ENCODE measurements around the gene TRMU. TPM values are rescaled to one million over a fixed set of nuclear protein-coding genes. Genes with fewer than 3 reads are reported as not detected.

TRMU gene
- total and polyA plus RNA-seq, 2 experiments from 2014 or later, result 48.3 to 70.4 TPM

- no peak overlapping the region for H3K4me3 ChIP-seq
- no peak for ATAC-seq
- DNase-seq (ENCODE audit: low spot score), result no peak
- no peak overlapping the region for H3K4me2 ChIP-seq
- Mint-ChIP-seq H3K4me1 (peaks cover 9% of the 10 kb centered on the region), H3K9me3 (no peaks in the 10 kb centered on the region; the same call in 2 of the 3 replicates), H3K27ac (no peak overlapping the region), H3K27me3 (ENCODE audit: insufficient read depth, low read depth, poor library complexity) (peaks cover 4% of the 10 kb centered on the region), H3K36me3 (ENCODE audit: low read depth) (peaks cover 14% of the 10 kb centered on the region), H3K4me3 (no peak overlapping the region)
- H3K27me3 ChIP-seq (ENCODE audit: insufficient read depth), result no peaks in the 10 kb centered on the region
- peaks cover 4% of the 10 kb centered on the region; the same call in 1 of the 2 replicates for H3K4me1 ChIP-seq (ENCODE audit: insufficient read depth)
- no peaks in the 10 kb centered on the region for H3K36me3 ChIP-seq (ENCODE audit: insufficient read depth)
- no peaks in the 10 kb centered on the region for H3K9me2 ChIP-seq (ENCODE audit: insufficient read depth)
- no peak overlapping the region for H2AFZ ChIP-seq
- no peaks in the 10 kb centered on the region for H4K20me1 ChIP-seq (replicated peaks; ENCODE audit: insufficient read depth)
- TF ChIP-seq, protein P1, sequence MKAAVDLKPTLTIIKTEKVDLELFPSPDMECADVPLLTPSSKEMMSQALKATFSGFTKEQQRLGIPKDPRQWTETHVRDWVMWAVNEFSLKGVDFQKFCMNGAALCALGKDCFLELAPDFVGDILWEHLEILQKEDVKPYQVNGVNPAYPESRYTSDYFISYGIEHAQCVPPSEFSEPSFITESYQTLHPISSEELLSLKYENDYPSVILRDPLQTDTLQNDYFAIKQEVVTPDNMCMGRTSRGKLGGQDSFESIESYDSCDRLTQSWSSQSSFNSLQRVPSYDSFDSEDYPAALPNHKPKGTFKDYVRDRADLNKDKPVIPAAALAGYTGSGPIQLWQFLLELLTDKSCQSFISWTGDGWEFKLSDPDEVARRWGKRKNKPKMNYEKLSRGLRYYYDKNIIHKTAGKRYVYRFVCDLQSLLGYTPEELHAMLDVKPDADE (IDR thresholded peaks at IDR 0.05), result no peak
- TF ChIP-seq, protein P2, sequence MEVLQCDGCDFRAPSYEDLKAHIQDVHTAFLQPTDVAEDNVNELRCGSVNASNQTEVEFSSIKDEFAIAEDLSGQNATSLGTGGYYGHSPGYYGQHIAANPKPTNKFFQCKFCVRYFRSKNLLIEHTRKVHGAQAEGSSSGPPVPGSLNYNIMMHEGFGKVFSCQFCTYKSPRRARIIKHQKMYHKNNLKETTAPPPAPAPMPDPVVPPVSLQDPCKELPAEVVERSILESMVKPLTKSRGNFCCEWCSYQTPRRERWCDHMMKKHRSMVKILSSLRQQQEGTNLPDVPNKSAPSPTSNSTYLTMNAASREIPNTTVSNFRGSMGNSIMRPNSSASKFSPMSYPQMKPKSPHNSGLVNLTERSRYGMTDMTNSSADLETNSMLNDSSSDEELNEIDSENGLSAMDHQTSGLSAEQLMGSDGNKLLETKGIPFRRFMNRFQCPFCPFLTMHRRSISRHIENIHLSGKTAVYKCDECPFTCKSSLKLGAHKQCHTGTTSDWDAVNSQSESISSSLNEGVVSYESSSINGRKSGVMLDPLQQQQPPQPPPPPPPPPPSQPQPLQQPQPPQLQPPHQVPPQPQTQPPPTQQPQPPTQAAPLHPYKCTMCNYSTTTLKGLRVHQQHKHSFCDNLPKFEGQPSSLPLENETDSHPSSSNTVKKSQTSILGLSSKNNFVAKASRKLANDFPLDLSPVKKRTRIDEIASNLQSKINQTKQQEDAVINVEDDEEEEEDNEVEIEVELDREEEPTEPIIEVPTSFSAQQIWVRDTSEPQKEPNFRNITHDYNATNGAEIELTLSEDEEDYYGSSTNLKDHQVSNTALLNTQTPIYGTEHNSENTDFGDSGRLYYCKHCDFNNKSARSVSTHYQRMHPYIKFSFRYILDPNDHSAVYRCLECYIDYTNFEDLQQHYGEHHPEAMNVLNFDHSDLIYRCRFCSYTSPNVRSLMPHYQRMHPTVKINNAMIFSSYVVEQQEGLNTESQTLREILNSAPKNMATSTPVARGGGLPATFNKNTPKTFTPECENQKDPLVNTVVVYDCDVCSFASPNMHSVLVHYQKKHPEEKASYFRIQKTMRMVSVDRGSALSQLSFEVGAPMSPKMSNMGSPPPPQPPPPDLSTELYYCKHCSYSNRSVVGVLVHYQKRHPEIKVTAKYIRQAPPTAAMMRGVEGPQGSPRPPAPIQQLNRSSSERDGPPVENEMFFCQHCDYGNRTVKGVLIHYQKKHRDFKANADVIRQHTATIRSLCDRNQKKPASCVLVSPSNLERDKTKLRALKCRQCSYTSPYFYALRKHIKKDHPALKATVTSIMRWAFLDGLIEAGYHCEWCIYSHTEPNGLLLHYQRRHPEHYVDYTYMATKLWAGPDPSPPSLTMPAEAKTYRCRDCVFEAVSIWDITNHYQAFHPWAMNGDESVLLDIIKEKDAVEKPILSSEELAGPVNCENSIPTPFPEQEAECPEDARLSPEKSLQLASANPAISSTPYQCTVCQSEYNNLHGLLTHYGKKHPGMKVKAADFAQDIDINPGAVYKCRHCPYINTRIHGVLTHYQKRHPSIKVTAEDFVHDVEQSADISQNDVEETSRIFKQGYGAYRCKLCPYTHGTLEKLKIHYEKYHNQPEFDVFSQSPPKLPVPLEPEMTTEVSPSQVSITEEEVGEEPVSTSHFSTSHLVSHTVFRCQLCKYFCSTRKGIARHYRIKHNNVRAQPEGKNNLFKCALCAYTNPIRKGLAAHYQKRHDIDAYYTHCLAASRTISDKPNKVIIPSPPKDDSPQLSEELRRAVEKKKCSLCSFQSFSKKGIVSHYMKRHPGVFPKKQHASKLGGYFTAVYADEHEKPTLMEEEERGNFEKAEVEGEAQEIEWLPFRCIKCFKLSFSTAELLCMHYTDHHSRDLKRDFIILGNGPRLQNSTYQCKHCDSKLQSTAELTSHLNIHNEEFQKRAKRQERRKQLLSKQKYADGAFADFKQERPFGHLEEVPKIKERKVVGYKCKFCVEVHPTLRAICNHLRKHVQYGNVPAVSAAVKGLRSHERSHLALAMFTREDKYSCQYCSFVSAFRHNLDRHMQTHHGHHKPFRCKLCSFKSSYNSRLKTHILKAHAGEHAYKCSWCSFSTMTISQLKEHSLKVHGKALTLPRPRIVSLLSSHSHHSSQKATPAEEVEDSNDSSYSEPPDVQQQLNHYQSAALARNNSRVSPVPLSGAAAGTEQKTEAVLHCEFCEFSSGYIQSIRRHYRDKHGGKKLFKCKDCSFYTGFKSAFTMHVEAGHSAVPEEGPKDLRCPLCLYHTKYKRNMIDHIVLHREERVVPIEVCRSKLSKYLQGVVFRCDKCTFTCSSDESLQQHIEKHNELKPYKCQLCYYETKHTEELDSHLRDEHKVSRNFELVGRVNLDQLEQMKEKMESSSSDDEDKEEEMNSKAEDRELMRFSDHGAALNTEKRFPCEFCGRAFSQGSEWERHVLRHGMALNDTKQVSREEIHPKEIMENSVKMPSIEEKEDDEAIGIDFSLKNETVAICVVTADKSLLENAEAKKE (CRISPR knock-in tag; IDR thresholded peaks at IDR 0.05), result no peak
- TF ChIP-seq POLR2AphosphoS5 (IDR thresholded peaks at IDR 0.05; ENCODE audit: low read depth) (no peak), CREB1 (CRISPR knock-in tag; IDR thresholded peaks at IDR 0.05; ENCODE audit: low read depth) (no peak), EZH2 (IDR thresholded peaks at IDR 0.05; ENCODE audit: low read depth, unreplicated experiment) (no peak)
- TF ChIP-seq, protein P3, sequence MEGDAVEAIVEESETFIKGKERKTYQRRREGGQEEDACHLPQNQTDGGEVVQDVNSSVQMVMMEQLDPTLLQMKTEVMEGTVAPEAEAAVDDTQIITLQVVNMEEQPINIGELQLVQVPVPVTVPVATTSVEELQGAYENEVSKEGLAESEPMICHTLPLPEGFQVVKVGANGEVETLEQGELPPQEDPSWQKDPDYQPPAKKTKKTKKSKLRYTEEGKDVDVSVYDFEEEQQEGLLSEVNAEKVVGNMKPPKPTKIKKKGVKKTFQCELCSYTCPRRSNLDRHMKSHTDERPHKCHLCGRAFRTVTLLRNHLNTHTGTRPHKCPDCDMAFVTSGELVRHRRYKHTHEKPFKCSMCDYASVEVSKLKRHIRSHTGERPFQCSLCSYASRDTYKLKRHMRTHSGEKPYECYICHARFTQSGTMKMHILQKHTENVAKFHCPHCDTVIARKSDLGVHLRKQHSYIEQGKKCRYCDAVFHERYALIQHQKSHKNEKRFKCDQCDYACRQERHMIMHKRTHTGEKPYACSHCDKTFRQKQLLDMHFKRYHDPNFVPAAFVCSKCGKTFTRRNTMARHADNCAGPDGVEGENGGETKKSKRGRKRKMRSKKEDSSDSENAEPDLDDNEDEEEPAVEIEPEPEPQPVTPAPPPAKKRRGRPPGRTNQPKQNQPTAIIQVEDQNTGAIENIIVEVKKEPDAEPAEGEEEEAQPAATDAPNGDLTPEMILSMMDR (conservative IDR thresholded peaks at IDR 0.05; ENCODE audit: low read depth in 2 of 2), result no peak
- H3K27ac ChIP-seq (ENCODE audit: low read depth), result no peak overlapping the region
- H3K79me2 ChIP-seq (replicated peaks; ENCODE audit: insufficient read depth), result no peaks in the 10 kb centered on the region
- 0 out of 2 replicates have a peak, but pooled peaks cover 4% of the 10 kb centered on the region for H3F3A ChIP-seq (replicated peaks; ENCODE audit: low read depth)
Measured at GRCh38 chr22:46371623-46372226, 36.2 kb downstream of the TRMU start.

Measured in GM23338 (cell line).